ENCODE results near the gene PGM5. TPM values are rescaled to one million over a fixed set of nuclear protein-coding genes. Genes with fewer than 3 reads are reported as not detected.

PGM5 gene
- total RNA-seq, 1 experiment from 2014 or later, result 0.15 TPM

GRCh38 chr9:68418259-68418845, 61.9 kb downstream of the PGM5 start (continued):
- TF ChIP-seq POLR2AphosphoS5 (IDR thresholded peaks at IDR 0.05; ENCODE audit: low read depth, low read length) (no peak), MAX (IDR thresholded peaks at IDR 0.05) (no peak), POLR2A (IDR thresholded peaks at IDR 0.05; ENCODE audit: borderline replicate concordance, extremely low read depth, insufficient read depth, insufficient read length) (no peak)

GRCh38 chr9:68419901-68420300, 63.5 kb downstream of the PGM5 start:
- Histone ChIP-seq H2AFZ (ENCODE audit: low read depth, low read length, poor library complexity, severe bottlenecking) (no peak overlapping the region), H3K4me3 (replicated peaks in 1 of 2; ENCODE audit: low read depth in 1 of 2, low read length in 2 of 2) (no peak overlapping the region), H3K36me3 (ENCODE audit: control insufficient read depth in 1 of 2, insufficient read depth in 2 of 2, low read length in 2 of 2) (no peaks in the 10 kb centered on the region), H3K9me3 (ENCODE audit: control insufficient read depth in 1 of 2, insufficient read depth in 1 of 2, low read depth in 1 of 2, low read length in 2 of 2) (no peaks in the 10 kb centered on the region), H3K27ac (ENCODE audit: low read depth, low read length) (no peak overlapping the region), H4K20me1 (ENCODE audit: insufficient read depth) (no peaks in the 10 kb centered on the region), H3K27me3 (ENCODE audit: insufficient read depth, low read length) (peaks cover 18% of the 10 kb centered on the region; the same call in 1 of the 2 replicates), H3K4me1 (ENCODE audit: control insufficient read depth in 1 of 2, insufficient read depth in 2 of 2, low read length in 2 of 2) (no peaks in the 10 kb centered on the region), H3K9me2 (ENCODE audit: insufficient read depth) (no peaks in the 10 kb centered on the region), H3K4me2 (ENCODE audit: low read length) (no peak overlapping the region), H3K9ac (ENCODE audit: low read length) (no peak overlapping the region), H3K79me2 (ENCODE audit: insufficient read depth, low read length) (no peaks in the 10 kb centered on the region)
- ChIA-PET RAD21 (ENCODE audit: low non-redundant PET in 1 of 2, low total read pairs in 2 of 2, uncharacterized antibody in 2 of 2, unreplicated experiment in 2 of 2) (no interaction called here), POLR2A (no interaction called here), CTCF (no interaction called here)
- DNase-seq (ENCODE audit: low read depth, low spot score), result no peak
- no TSS peak for BruUV-seq (replicated peaks)
- TF ChIP-seq YY1 (IDR thresholded peaks at IDR 0.05; ENCODE audit: extremely low read depth, insufficient replicate concordance, low read depth, low read length) (no peak), TCF7L2 (IDR thresholded peaks at IDR 0.05; ENCODE audit: borderline replicate concordance, extremely low read depth, insufficient read depth, insufficient read length) (no peak), SP1 (IDR thresholded peaks at IDR 0.05; ENCODE audit: low read depth) (no peak), CEBPB (IDR thresholded peaks at IDR 0.05; ENCODE audit: low read depth) (no peak), SIN3A (IDR thresholded peaks at IDR 0.05; ENCODE audit: low read depth) (no peak), RAD21 (IDR thresholded peaks at IDR 0.05; ENCODE audit: low read depth) (no peak), ATF3 (IDR thresholded peaks at IDR 0.05) (no peak), JUND (IDR thresholded peaks at IDR 0.05) (no peak), POLR2A (IDR thresholded peaks at IDR 0.05; ENCODE audit: borderline replicate concordance, extremely low read depth, insufficient read depth, insufficient read length) (no peak), EZH2phosphoT487 (IDR thresholded peaks at IDR 0.05; ENCODE audit: borderline replicate concordance) (no peak), EGR1 (IDR thresholded peaks at IDR 0.05; ENCODE audit: low read depth) (no peak), MAX (IDR thresholded peaks at IDR 0.05) (no peak), POLR2AphosphoS5 (IDR thresholded peaks at IDR 0.05; ENCODE audit: low read depth, low read length) (no peak), ZBTB33 (IDR thresholded peaks at IDR 0.05; ENCODE audit: extremely low read depth, insufficient replicate concordance, low read length) (no peak)
- intact Hi-C loops (cut with micrococcal nuclease), result loop anchor here (5.0 to 10.0 kb wide), 2 partner anchors 32 to 75 kb away; no protein-coding TSS in a partner anchor
- ATAC-seq, result no peak
